Fibroblast of mammary gland (primary cell): ENCODE measurements around the gene VCX3B.

Source experiments
- DNase-seq: peaks from one replicate; pipeline ENCODE4 v3.0.0-alpha.2; 2010; ENCODE audit warnings: low read depth
- H3K4me3 ChIP-seq: 2 replicates; pipeline ENCODE4 v1.5.1; 2011; ENCODE audit warnings: low read depth, mild to moderate bottlenecking, low read length, moderate library complexity; ENCODE audit not compliant: control insufficient read depth
- TF ChIP-seq, protein P1 (sequence below): conservative IDR thresholded peaks from 2 replicates; pipeline ENCODE4 v1.5.1; 2011; ENCODE audit warnings: low read depth, low read length, inconsistent platforms; ENCODE audit not compliant: control insufficient read depth, insufficient read depth

VCX3B gene

GRCh38 chrX:8504451-8504850 lies 39.8 kb downstream of the VCX3B start:
- DNase-seq = peak; percentile 41
- no peak overlapping the region for H3K4me3 ChIP-seq
- TF ChIP-seq, protein P1, sequence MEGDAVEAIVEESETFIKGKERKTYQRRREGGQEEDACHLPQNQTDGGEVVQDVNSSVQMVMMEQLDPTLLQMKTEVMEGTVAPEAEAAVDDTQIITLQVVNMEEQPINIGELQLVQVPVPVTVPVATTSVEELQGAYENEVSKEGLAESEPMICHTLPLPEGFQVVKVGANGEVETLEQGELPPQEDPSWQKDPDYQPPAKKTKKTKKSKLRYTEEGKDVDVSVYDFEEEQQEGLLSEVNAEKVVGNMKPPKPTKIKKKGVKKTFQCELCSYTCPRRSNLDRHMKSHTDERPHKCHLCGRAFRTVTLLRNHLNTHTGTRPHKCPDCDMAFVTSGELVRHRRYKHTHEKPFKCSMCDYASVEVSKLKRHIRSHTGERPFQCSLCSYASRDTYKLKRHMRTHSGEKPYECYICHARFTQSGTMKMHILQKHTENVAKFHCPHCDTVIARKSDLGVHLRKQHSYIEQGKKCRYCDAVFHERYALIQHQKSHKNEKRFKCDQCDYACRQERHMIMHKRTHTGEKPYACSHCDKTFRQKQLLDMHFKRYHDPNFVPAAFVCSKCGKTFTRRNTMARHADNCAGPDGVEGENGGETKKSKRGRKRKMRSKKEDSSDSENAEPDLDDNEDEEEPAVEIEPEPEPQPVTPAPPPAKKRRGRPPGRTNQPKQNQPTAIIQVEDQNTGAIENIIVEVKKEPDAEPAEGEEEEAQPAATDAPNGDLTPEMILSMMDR = no peak
